ENCODE data around the gene USP25.

The USP25 gene

GRCh38 chr21:15793109-15793508 is 63.3 kb downstream of the USP25 start:
- no peak for DNase-seq (ENCODE audit: extremely low spot score)
- POLR2A ChIA-PET, result no interaction called here
- TF ChIP-seq, protein P1, sequence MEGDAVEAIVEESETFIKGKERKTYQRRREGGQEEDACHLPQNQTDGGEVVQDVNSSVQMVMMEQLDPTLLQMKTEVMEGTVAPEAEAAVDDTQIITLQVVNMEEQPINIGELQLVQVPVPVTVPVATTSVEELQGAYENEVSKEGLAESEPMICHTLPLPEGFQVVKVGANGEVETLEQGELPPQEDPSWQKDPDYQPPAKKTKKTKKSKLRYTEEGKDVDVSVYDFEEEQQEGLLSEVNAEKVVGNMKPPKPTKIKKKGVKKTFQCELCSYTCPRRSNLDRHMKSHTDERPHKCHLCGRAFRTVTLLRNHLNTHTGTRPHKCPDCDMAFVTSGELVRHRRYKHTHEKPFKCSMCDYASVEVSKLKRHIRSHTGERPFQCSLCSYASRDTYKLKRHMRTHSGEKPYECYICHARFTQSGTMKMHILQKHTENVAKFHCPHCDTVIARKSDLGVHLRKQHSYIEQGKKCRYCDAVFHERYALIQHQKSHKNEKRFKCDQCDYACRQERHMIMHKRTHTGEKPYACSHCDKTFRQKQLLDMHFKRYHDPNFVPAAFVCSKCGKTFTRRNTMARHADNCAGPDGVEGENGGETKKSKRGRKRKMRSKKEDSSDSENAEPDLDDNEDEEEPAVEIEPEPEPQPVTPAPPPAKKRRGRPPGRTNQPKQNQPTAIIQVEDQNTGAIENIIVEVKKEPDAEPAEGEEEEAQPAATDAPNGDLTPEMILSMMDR (IDR thresholded peaks at IDR 0.05; ENCODE audit: control extremely low read depth, extremely low read depth, low read depth, missing control alignments), result no peak
- CTCF ChIA-PET, result no interaction called here

DNA sequence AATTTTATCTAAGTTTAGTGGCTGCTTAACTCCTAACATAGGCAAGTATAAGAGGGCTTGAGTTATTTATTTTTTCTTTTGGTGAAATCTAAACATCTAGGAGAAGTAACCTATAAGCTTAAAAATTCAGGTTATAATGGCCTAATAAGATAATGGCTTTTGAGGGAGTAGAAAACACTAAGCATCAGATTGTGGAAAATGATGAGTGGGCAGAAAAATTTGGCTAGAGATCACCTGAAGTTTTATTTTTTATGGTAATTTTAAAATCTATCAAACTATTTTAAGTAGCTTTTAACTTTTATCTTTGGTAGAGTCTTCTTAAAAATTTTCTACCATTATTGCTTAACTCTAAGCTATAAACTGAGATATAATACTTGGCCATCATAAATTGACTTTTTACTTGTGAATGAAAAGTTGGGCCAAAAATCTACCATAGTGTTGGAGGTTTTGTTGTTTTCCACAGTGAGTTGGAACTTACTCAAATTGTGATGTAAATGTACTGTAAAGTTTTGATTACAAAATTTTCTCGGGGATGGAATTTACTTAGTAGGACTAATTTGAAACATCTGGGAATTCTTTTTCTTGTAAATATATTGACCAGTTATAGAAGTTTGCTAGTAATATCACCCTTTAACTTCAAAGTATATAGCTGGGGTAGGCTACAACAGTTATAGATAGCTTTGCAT is 63.9 kb downstream of the USP25 start:
- ChIA-PET POLR2A (no interaction called here), CTCF (interaction anchor here (1.3 kb wide), 2 partner anchors 9 to 29 kb away, joined by 3 read pairs; no protein-coding TSS in a partner anchor)
- TF ChIP-seq, protein P1 (IDR thresholded peaks at IDR 0.05; ENCODE audit: control extremely low read depth, extremely low read depth, low read depth, missing control alignments), result no peak
- DNase-seq (ENCODE audit: extremely low spot score), result no peak

GRCh38 chr21:15794277-15794912 is 64.6 kb downstream of the USP25 start:
- ChIA-PET CTCF (interaction anchor here (1.3 kb wide), 2 partner anchors 9 to 30 kb away, joined by 3 read pairs; no protein-coding TSS in a partner anchor), POLR2A (no interaction called here)
- TF ChIP-seq, protein P1 (IDR thresholded peaks at IDR 0.05; ENCODE audit: control extremely low read depth, extremely low read depth, low read depth, missing control alignments), result no peak
- no peak for DNase-seq (ENCODE audit: extremely low spot score)

GRCh38 chr21:15795533-15795932 is 65.8 kb downstream of the USP25 start:
- no peak for DNase-seq (ENCODE audit: extremely low spot score)
- ChIA-PET CTCF (no interaction called here), POLR2A (no interaction called here)
- TF ChIP-seq, protein P1 (IDR thresholded peaks at IDR 0.05; ENCODE audit: control extremely low read depth, extremely low read depth, low read depth, missing control alignments), result no peak

DNA sequence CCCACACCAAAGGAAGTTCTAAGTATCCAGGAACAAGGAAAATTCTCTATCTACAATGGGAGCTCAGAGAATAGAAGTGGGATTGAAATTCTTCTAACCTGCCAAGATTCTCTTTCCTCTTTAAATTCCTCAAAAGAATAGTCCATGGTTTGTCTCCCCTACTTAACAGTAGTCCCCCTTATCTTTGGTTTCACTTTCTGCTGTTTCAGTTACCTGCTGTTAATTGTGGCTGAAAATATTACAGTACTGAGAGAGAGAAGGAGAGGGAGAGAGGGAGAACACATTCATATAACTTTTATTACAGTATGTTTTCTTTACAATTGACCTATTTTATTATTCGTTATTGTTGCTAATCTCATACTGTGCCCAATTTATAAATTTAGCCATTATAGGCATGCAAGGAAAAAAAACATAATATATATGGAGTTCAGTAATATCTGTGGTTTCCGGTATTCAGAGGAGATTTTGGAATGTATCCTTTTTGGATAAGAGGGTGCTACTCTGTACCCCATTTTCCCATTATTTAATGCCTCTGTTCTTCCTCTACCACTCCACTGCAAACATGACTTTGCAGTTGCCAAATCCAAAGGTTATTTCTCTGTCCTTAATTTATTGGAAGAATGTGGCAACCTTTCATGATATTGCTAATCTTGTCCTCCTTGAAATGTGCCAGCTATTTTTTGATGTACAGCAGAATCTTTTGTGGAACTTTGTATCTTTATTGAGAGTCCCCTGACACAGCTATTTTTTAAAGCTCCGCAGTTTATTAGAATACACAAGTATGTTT is 68.0 kb downstream of the USP25 start:
- DNase-seq (ENCODE audit: extremely low spot score), result no peak
- TF ChIP-seq, protein P1 (IDR thresholded peaks at IDR 0.05; ENCODE audit: control extremely low read depth, extremely low read depth, low read depth, missing control alignments), result no peak
- POLR2A ChIA-PET, result no interaction called here
- CTCF ChIA-PET, result no interaction called here

GRCh38 chr21:15801352-15801863 is 71.6 kb downstream of the USP25 start:
- CTCF ChIA-PET, result interaction anchor here (1.9 kb wide), 1 partner anchor 14 kb away, joined by 4 read pairs; no protein-coding TSS in a partner anchor
- TF ChIP-seq, protein P1 (IDR thresholded peaks at IDR 0.05; ENCODE audit: control extremely low read depth, extremely low read depth, low read depth, missing control alignments), result no peak
- no peak for DNase-seq (ENCODE audit: extremely low spot score)
- POLR2A ChIA-PET, result no interaction called here
